ENCODE results near the gene SZT2. TPM values are rescaled to one million over a fixed set of nuclear protein-coding genes. Genes with fewer than 3 reads are reported as not detected.
A peak's percentile ranks its signal among the peaks of the same experiment; 100 is the strongest.

SZT2 gene
- total RNA-seq, 1 experiment from 2014 or later = 27.9 TPM

GRCh38 chr1:43451157-43451591, 61.5 kb downstream of the SZT2 start:
- DNase-seq (ENCODE audit: low spot score) = no peak
- Histone ChIP-seq H3K27ac (ENCODE audit: low read depth, low read length, poor library complexity, severe bottlenecking) (no peak overlapping the region), H3K27me3 (replicated peaks; ENCODE audit: insufficient read depth, low read depth, low read length, poor library complexity) (peaks cover 5% of the 10 kb centered on the region), H3K4me1 (ENCODE audit: insufficient read depth, low read length, poor library complexity, severe bottlenecking) (peaks cover 11% of the 10 kb centered on the region), H3K36me3 (ENCODE audit: insufficient read depth, low read length, poor library complexity, severe bottlenecking) (peaks cover 37% of the 10 kb centered on the region), H3K4me3 (ENCODE audit: low read depth, low read length, poor library complexity, severe bottlenecking) (no peak overlapping the region), H3K9me3 (ENCODE audit: low read depth, low read length, poor library complexity, severe bottlenecking) (no peaks in the 10 kb centered on the region)
- ChIA-PET CTCF (no interaction called here), POLR2A (ENCODE audit: low non-redundant PET) (no interaction called here)
- TF ChIP-seq CTCF (conservative IDR thresholded peaks at IDR 0.05; ENCODE audit: low read depth, low read length) (no peak), EZH2 (IDR thresholded peaks at IDR 0.05; ENCODE audit: borderline replicate concordance, low read depth, low read length, poor library complexity, severe bottlenecking) (no peak)
- intact Hi-C loops (cut with micrococcal nuclease; ENCODE audit: unreplicated experiment) = no loop called here
- BruUV-seq (replicated peaks) = no TSS peak

- Histone ChIP-seq H3K27ac (ENCODE audit: low read depth, low read length, poor library complexity, severe bottlenecking) (no peak overlapping the region), H3K4me1 (ENCODE audit: insufficient read depth, low read length, poor library complexity, severe bottlenecking) (peaks cover 11% of the 10 kb centered on the region), H3K4me3 (ENCODE audit: low read depth, low read length, poor library complexity, severe bottlenecking) (no peak overlapping the region), H3K36me3 (ENCODE audit: insufficient read depth, low read length, poor library complexity, severe bottlenecking) (peaks cover 37% of the 10 kb centered on the region), H3K9me3 (ENCODE audit: low read depth, low read length, poor library complexity, severe bottlenecking) (no peaks in the 10 kb centered on the region), H3K27me3 (replicated peaks; ENCODE audit: insufficient read depth, low read depth, low read length, poor library complexity) (peaks cover 6% of the 10 kb centered on the region)
- TSS peak; percentile 69 for BruUV-seq (replicated peaks)
- CTCF ChIA-PET = no interaction called here
- POLR2A ChIA-PET (ENCODE audit: low non-redundant PET) = no interaction called here
- no peak for DNase-seq (ENCODE audit: low spot score)
- intact Hi-C loops (cut with micrococcal nuclease; ENCODE audit: unreplicated experiment) = no loop called here
- no peak for TF ChIP-seq EZH2 (IDR thresholded peaks at IDR 0.05; ENCODE audit: borderline replicate concordance, low read depth, low read length, poor library complexity, severe bottlenecking)
- TF ChIP-seq CTCF (conservative IDR thresholded peaks at IDR 0.05; ENCODE audit: low read depth, low read length) = no peak
Measured at GRCh38 chr1:43451701-43452532, 62.2 kb downstream of the SZT2 start.

GRCh38 chr1:43452789-43453441, 63.2 kb downstream of the SZT2 start:
- no TSS peak for BruUV-seq (replicated peaks)

More at GRCh38 chr1:43452789-43453441, 63.2 kb downstream of the SZT2 start:
- CTCF ChIA-PET = no interaction called here
- TF ChIP-seq EZH2 (IDR thresholded peaks at IDR 0.05; ENCODE audit: borderline replicate concordance, low read depth, low read length, poor library complexity, severe bottlenecking) (no peak), CTCF (conservative IDR thresholded peaks at IDR 0.05; ENCODE audit: low read depth, low read length) (no peak)
- intact Hi-C loops (cut with micrococcal nuclease; ENCODE audit: unreplicated experiment) = no loop called here
- H3K4me1 ChIP-seq (ENCODE audit: insufficient read depth, low read length, poor library complexity, severe bottlenecking) = peaks cover 11% of the 10 kb centered on the region
- H3K27me3 ChIP-seq (replicated peaks; ENCODE audit: insufficient read depth, low read depth, low read length, poor library complexity) = peaks cover 6% of the 10 kb centered on the region
- POLR2A ChIA-PET (ENCODE audit: low non-redundant PET) = interaction anchor here (0.9 kb wide), 1 partner anchor 226 kb away, joined by 8 read pairs; no protein-coding TSS in a partner anchor
- peak overlapping the region; percentile 56 for H3K4me3 ChIP-seq (ENCODE audit: low read depth, low read length, poor library complexity, severe bottlenecking)
- H3K36me3 ChIP-seq (ENCODE audit: insufficient read depth, low read length, poor library complexity, severe bottlenecking) = peaks cover 28% of the 10 kb centered on the region
- peak; percentile 75 for DNase-seq (ENCODE audit: low spot score)
- peak overlapping the region; percentile 82 for H3K27ac ChIP-seq (ENCODE audit: low read depth, low read length, poor library complexity, severe bottlenecking)
- H3K9me3 ChIP-seq (ENCODE audit: low read depth, low read length, poor library complexity, severe bottlenecking) = no peaks in the 10 kb centered on the region
